ENCODE measurements around the gene PRDM10. TPM values are rescaled to one million over a fixed set of nuclear protein-coding genes. Genes with fewer than 3 reads are reported as not detected.
A peak's percentile ranks its signal among the peaks of the same experiment; 100 is the strongest.

The PRDM10 gene
- total RNA-seq, 1 donor from 2014 or later: 14.6 TPM

DNA sequence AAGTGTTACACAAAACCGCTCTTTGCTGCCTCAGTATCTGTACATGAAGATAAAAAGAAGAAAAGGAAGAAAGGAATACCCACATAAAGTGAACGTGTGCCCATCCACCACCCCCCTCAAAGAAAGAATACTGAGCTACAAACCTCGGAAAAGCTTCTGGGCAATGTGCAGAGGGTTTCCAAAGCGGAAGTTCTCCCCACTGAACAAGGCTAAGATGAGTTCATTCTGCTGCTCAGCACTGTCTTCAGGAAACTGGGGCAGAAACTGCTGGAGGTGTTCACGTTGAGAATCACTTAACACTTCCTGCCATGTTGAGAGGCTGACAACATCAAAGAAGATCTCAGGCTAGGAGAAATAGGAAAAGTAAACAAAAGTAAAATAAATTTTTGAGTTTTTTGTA, 114.2 kb downstream of the PRDM10 start:
- ChIA-PET POLR2A (no interaction called here), CTCF (interaction anchor here (0.7 kb wide), 1 partner anchor 308 kb away, joined by 3 read pairs; no protein-coding TSS in a partner anchor)
- TF ChIP-seq, protein P1, sequence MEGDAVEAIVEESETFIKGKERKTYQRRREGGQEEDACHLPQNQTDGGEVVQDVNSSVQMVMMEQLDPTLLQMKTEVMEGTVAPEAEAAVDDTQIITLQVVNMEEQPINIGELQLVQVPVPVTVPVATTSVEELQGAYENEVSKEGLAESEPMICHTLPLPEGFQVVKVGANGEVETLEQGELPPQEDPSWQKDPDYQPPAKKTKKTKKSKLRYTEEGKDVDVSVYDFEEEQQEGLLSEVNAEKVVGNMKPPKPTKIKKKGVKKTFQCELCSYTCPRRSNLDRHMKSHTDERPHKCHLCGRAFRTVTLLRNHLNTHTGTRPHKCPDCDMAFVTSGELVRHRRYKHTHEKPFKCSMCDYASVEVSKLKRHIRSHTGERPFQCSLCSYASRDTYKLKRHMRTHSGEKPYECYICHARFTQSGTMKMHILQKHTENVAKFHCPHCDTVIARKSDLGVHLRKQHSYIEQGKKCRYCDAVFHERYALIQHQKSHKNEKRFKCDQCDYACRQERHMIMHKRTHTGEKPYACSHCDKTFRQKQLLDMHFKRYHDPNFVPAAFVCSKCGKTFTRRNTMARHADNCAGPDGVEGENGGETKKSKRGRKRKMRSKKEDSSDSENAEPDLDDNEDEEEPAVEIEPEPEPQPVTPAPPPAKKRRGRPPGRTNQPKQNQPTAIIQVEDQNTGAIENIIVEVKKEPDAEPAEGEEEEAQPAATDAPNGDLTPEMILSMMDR (IDR thresholded peaks at IDR 0.05): no peak
- intact Hi-C loops (cut with micrococcal nuclease): no loop called here
- Mint-ChIP-seq H3K36me3 (ENCODE audit: low read depth) (peaks cover 86% of the 10 kb centered on the region), H3K4me1 (no peaks in the 10 kb centered on the region), H3K27me3 (no peaks in the 10 kb centered on the region), H3K9me3 (no peaks in the 10 kb centered on the region), H3K4me3 (no peak overlapping the region), H3K27ac (no peak overlapping the region)
- no peak for DNase-seq
- no peak for ATAC-seq (ENCODE audit: low read depth)

DNA sequence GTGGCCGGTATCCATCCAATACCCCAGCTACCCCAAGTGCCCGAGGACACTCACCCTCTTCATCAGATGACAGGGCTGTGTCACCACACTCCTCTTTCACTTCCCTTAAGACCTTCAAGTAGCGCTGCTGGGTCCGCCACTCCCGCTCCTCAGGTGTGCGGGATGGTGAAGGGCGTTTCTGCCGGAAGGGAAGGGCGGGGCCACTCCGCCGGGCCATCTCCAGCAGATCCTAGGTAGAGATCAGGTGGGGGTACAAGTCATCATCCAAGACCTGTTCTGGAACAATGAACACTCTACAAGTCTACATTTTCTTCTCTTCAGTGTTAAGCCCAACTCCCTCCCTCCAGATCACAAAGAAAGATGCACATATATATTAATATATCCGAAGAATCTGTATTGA, 117.3 kb downstream of the PRDM10 start:
- Mint-ChIP-seq H3K9me3 (no peaks in the 10 kb centered on the region), H3K27ac (no peak overlapping the region), H3K4me3 (no peak overlapping the region), H3K36me3 (ENCODE audit: low read depth) (peaks cover 91% of the 10 kb centered on the region), H3K27me3 (no peaks in the 10 kb centered on the region), H3K4me1 (no peaks in the 10 kb centered on the region)
- POLR2A ChIA-PET: no interaction called here
- CTCF ChIA-PET: no interaction called here
- no peak for DNase-seq
- intact Hi-C loops (cut with micrococcal nuclease): no loop called here
- TF ChIP-seq, protein P1 (IDR thresholded peaks at IDR 0.05): no peak
- ATAC-seq (ENCODE audit: low read depth): no peak

DNA sequence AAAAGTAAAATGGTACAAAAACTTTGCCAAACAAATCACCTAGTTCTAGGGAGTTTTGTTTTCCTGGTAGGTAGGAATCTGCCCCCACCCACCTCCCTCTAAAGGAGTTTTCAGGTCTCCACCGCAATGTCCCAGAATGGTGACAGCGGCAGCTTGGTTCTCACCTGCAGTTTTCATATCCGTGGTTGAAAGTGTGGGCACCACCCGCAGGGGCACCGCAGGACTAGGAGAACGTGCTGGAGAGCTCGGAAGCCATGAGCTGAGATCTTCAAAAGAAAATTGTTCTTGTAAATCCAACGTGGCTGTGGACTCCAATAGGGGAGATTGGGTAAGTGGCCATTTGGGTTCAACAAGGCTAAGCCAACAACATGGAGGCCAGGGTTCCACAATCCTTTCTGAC, 118.1 kb downstream of the PRDM10 start:
- no peak for DNase-seq
- Mint-ChIP-seq H3K27ac (no peak overlapping the region), H3K27me3 (no peaks in the 10 kb centered on the region), H3K36me3 (ENCODE audit: low read depth) (peaks cover 89% of the 10 kb centered on the region), H3K9me3 (no peaks in the 10 kb centered on the region), H3K4me3 (no peak overlapping the region), H3K4me1 (no peaks in the 10 kb centered on the region)
- ChIA-PET POLR2A (no interaction called here), CTCF (no interaction called here)
- TF ChIP-seq, protein P1 (IDR thresholded peaks at IDR 0.05): no peak
- intact Hi-C loops (cut with micrococcal nuclease): no loop called here
- no peak for ATAC-seq (ENCODE audit: low read depth)

DNA sequence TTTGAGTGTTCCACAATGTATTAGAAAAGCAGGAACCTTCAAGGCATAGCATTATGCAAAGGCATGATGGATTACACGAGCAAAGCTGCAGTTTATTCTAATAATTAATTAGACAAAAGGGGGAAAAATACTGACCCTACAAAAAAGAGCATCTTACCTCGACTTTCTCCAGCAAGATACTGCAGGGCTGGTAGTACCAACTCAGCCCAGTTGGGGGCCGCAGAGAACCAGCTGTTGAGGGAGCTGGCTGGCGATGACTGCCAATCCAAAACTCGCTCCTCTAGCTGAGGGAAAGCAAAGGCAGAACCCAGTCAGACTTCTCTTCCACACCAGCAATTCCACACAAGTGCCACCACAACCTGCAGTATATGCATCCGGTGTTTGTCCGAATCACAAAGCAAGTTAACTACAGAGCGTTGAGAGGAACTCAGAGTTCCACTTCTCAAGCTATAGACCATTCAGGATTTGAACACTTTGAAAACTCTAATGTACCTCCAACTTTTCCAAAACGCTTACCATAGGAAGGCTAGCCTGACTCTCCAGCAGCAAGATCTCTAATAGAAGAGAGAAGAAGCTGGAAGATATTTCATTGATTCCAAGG, 121.0 kb downstream of the PRDM10 start:
- TF ChIP-seq, protein P1 (IDR thresholded peaks at IDR 0.05): no peak
- Mint-ChIP-seq H3K27ac (no peak overlapping the region), H3K9me3 (no peaks in the 10 kb centered on the region), H3K36me3 (ENCODE audit: low read depth) (peaks cover 94% of the 10 kb centered on the region), H3K4me1 (no peaks in the 10 kb centered on the region), H3K27me3 (no peaks in the 10 kb centered on the region), H3K4me3 (no peak overlapping the region)
- CTCF ChIA-PET: interaction anchor here (1.6 to 3.1 kb wide), 2 partner anchors 42 to 250 kb away, joined by 3 to 30 read pairs; no protein-coding TSS in a partner anchor
- intact Hi-C loops (cut with micrococcal nuclease): loop anchor here (1.0 kb wide), 1 partner anchor 251 kb away; no protein-coding TSS in a partner anchor
- ATAC-seq (ENCODE audit: low read depth) (peak; percentile 52), DNase-seq (no peak)
- POLR2A ChIA-PET: no interaction called here

DNA sequence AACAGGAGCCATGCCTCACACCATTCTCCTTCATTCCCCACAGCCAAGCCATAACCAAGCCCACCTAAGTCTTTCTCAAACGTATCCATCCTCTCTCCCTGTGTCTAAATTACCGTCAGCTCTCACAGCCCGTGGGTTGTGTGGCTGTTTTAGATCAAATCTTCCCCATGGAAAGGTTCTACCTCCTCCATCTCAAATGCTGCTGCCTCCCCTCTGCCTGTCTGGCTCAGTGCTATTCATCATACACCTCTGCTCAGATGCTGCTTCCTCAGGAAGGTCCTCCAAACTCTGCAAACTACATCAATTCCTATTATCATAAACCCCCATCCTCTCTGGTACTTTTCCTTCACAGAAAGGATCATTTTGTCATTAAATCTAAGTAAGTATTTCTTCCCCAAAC, 122.3 kb downstream of the PRDM10 start:
- H3K9me3 Mint-ChIP-seq: no peaks in the 10 kb centered on the region
- DNase-seq (no peak), ATAC-seq (ENCODE audit: low read depth) (no peak)
- peaks cover 93% of the 10 kb centered on the region for H3K36me3 Mint-ChIP-seq (ENCODE audit: low read depth)
- H3K27ac Mint-ChIP-seq: no peak overlapping the region
- CTCF ChIA-PET: interaction anchor here (3.1 kb wide), 1 partner anchor 251 kb away, joined by 30 read pairs; no protein-coding TSS in a partner anchor
- TF ChIP-seq, protein P1 (IDR thresholded peaks at IDR 0.05): no peak
- POLR2A ChIA-PET: no interaction called here
- no peaks in the 10 kb centered on the region for H3K4me1 Mint-ChIP-seq
- H3K4me3 Mint-ChIP-seq: no peak overlapping the region
- H3K27me3 Mint-ChIP-seq: no peaks in the 10 kb centered on the region
- intact Hi-C loops (cut with micrococcal nuclease): no loop called here

Measured in activated B cell treated with CpG ODN at 0.5 μM for 24 hours (primary cell).